ENCODE data around the gene ARHGEF17.
A peak's percentile ranks its signal among the peaks of the same experiment; 100 is the strongest.

The ARHGEF17 gene

DNA sequence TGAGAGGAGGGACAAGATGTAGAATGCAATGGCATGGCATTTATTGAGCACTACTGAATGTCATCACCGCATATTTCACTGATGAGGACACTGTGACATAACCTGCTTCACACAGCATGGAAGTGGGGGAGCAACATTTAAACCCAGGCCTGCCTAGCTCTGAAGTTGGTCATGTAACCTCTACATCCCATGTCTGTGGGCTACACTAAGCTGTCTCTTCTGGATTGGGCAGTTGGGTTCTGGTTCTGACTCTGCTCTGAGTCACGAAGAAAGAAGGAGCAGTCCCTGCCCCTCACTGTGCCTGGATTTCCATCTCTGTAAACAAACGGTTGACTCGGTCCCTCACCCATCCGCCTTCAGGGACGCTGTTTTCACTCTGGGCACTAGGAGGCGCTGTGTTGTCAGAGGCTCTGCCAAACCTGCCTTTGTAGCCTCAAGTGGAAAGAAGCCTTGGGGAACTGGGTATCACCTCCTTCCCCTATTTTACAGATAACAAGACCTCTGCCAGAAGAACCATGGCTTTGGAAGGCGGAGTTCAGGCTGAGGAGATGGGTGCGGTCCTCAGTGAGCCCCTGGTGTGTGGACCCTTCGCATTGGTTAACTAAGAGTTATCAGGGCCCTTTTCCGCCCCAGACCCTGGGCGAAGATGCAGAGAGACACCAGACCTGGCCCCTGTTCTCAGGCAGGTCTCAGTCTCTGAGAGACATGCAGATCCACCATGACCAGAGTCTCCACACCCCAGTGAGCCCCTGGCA is 12.7 kb upstream of the ARHGEF17 start:
- peak; percentile 76 for DNase-seq

DNA sequence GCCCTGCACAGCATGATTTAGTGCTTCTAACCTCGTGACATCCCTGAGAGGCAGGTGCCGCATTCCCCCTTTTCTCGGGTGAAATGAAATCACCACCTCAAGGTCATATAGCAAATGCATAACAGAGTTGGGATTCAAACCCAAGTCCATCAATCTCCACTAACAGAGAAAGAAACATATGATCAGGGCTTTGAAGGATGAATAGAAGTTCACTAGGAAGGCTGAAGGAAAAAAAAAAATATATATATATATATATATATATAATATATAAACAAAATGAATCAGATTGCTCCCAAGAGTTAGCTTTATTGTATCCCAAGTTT is 12.1 kb upstream of the ARHGEF17 start:
- no peak for DNase-seq

DNA sequence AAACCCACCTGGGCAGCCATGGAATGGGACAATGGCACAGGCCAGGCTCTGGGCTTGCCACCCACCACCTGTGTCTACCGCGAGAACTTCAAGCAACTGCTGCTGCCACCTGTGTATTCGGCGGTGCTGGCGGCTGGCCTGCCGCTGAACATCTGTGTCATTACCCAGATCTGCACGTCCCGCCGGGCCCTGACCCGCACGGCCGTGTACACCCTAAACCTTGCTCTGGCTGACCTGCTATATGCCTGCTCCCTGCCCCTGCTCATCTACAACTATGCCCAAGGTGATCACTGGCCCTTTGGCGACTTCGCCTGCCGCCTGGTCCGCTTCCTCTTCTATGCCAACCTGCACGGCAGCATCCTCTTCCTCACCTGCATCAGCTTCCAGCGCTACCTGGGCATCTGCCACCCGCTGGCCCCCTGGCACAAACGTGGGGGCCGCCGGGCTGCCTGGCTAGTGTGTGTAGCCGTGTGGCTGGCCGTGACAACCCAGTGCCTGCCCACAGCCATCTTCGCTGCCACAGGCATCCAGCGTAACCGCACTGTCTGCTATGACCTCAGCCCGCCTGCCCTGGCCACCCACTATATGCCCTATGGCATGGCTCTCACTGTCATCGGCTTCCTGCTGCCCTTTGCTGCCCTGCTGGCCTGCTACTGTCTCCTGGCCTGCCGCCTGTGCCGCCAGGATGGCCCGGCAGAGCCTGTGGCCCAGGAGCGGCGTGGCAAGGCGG is 11.4 kb upstream of the ARHGEF17 start:
- no peak for DNase-seq

DNA sequence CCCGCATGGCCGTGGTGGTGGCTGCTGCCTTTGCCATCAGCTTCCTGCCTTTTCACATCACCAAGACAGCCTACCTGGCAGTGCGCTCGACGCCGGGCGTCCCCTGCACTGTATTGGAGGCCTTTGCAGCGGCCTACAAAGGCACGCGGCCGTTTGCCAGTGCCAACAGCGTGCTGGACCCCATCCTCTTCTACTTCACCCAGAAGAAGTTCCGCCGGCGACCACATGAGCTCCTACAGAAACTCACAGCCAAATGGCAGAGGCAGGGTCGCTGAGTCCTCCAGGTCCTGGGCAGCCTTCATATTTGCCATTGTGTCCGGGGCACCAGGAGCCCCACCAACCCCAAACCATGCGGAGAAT is 10.9 kb upstream of the ARHGEF17 start:
- no peak for DNase-seq

DNA sequence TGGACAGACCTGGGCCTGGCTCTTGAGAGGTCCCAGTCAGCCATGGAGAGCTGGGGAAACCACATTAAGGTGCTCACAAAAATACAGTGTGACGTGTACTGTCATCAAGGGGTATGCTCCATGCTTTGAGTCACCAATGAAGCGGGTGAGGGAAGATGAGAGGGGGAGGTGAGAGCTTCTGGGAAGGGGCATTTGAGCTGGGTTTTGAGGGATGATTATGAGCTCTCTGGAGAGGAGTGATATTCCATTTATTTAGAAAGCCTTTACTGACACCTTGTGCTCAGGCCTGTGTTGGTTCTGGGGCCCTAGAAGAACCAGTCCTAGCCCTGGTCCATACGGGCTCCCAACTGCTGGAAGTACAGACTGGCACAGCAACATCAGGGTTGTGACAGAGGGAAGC is 10.4 kb upstream of the ARHGEF17 start:
- DNase-seq, result no peak

DNA sequence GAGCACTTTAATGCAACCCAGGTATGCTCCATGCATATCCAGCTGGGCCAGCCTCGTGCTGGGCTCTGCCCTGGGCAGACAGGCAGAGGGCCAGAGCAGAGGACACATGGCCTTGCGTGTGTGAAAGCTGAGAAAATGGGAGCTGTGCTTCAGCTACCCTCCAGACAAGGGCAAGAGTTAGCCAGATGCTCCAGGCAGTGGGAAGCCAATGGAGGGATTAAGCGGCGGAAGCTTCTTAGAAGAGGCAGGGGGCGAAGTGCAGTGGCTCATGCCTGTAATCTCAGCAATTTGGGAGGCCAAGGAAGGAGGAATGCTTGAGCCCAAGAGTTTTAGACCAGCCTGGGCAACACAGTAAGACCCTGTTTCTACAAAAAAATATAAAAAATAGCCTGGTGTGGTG is 9.8 kb upstream of the ARHGEF17 start:
- no peak for DNase-seq

DNA sequence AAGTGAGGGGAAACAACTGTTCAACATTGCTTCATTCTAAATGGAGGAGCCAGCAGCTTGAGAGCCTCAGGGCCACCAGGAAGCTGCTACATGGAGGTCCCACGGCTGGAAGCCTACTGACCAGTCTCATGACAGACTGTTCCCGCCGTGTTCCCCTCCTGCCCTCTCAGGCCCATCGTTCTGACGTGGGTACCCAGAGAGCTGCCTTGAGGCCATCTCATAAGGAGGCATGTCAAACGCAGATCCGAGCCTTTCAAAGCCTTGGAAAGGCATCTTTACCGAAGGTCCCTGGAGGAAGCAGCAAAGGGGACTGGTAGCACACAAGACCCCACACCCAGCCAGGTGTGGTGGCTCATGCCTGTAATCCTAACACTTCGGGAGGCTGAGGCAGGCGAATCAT is 8.3 kb upstream of the ARHGEF17 start:
- no peak for DNase-seq

DNA sequence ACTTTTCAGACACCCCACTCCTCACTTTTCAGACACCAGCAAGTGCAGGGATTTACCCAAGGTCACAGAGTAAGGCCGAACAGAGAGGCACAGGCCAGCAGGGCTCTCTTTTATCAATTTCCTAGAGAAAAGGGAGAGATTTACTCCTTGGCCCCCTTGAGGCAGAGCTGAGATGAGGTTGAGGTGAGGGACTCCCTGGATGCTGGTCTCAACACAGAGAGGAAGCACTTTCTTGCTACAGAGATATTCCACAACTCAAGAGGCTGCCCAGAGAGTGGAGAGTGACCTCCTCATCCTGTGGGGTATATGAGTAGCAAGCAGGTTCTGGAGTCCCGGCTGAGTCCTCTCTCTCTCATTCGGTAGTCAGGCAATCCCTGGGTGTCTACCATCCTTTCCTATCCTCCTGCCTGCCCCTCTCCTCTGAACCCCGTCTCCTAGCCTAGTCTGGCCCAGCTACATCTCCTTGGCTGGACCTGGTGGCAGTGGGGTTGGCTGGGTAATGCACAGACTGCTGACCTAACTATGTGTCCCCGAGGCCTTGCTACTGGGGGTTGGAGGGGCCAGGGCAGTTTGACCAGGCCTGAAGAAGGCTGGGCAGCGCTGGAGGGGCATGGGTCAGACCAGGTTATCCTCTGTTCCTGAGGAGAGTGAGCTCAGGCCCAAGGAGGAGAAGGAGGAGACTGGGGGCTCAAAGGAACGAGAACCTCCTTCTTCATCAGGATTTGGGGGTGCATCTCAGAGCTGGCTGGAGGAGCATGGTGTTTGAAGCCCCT is 1.8 kb upstream of the ARHGEF17 start:
- no peak for DNase-seq

DNA sequence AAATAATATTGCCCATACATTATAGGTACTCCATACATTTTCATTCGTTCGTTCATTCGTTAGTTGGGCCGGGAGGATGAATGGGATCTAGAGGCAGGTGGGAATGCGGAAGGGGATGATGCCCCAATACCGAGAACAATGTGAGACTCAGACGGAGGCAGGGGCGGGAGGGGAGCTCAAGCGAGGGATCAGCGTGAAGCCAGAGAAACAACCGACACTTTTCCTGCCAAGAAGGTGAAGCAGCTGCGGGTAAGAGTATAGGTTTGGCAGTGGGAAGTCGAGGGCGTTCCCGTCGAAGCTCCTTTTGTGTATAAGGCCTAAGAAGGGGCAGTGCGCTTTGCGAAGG is 1.1 kb upstream of the ARHGEF17 start:
- no peak for DNase-seq

DNA sequence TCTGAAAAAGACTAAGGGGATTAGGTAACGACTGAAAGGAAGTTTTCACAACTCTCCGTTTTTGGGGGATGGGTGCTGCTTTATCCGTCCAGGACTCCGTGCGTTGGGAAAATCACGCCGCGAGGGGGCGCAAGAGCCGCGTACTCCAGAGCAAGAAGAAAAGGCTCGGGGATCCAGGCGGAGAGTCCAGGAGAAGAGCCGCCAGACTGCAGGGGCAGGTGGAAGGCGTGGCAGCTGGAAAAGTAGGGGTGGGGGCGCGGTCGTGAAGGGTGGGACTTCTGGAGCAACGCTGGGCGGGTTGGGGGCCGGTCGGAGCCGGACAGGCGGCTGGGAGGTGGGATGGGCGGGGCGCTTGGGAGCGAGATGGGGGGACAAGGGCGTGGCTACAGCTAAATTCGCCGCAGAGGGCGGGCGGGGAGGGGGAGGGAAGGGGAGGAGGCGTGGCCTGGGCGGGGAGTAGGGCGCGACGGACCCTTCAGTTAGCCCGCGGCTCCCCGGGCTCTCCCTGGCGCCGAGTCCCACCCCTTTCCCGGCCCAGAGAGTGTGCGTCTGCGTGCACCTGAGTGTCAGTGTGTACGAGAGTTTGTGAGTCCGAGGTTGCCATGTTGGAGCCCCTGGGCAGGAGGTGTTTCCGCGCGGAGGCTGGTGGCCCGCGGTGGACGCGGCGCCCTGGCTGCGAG is 613 bp upstream of the ARHGEF17 start:
- DNase-seq, result peak; percentile 89

DNA sequence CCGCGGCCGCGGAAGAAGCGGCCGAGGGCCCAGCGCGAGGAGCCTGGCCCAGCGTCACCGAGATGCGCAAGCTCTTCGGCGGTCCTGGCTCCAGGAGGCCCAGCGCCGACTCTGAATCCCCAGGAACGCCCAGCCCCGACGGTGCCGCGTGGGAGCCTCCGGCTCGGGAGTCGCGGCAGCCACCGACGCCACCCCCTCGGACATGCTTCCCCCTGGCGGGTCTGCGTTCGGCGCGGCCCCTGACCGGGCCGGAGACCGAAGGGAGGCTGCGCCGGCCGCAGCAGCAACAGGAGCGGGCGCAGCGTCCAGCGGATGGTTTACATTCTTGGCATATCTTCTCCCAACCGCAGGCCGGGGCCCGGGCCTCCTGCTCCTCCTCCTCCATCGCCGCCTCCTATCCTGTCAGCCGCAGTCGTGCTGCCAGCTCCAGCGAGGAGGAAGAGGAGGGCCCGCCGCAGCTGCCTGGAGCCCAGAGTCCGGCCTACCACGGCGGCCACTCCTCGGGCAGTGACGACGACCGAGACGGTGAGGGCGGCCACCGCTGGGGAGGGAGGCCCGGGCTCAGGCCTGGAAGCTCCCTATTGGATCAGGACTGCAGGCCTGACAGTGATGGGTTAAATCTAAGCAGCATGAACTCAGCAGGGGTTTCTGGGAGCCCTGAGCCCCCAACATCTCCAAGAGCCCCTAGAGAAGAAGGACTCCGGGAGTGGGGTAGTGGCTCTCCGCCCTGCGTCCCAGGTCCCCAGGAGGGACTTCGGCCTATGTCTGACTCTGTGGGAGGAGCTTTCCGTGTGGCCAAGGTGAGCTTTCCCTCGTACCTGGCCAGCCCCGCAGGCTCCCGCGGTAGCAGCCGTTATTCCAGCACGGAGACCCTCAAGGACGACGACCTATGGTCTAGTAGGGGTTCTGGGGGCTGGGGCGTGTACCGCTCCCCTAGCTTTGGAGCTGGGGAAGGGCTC is 1.2 kb downstream of the ARHGEF17 start:
- no peak for DNase-seq

DNA sequence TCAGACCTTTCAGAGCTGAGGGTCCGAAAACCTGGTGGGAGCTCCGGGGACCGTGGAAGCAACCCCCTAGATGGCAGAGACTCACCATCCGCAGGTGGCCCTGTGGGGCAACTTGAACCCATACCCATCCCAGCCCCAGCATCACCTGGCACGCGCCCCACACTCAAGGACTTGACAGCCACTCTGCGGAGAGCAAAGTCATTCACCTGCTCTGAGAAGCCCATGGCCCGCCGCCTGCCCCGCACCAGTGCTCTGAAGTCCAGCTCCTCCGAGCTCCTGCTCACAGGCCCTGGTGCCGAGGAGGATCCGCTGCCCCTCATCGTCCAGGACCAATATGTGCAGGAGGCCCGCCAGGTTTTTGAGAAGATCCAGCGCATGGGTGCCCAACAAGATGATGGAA is 2.0 kb downstream of the ARHGEF17 start:
- no peak for DNase-seq

DNA sequence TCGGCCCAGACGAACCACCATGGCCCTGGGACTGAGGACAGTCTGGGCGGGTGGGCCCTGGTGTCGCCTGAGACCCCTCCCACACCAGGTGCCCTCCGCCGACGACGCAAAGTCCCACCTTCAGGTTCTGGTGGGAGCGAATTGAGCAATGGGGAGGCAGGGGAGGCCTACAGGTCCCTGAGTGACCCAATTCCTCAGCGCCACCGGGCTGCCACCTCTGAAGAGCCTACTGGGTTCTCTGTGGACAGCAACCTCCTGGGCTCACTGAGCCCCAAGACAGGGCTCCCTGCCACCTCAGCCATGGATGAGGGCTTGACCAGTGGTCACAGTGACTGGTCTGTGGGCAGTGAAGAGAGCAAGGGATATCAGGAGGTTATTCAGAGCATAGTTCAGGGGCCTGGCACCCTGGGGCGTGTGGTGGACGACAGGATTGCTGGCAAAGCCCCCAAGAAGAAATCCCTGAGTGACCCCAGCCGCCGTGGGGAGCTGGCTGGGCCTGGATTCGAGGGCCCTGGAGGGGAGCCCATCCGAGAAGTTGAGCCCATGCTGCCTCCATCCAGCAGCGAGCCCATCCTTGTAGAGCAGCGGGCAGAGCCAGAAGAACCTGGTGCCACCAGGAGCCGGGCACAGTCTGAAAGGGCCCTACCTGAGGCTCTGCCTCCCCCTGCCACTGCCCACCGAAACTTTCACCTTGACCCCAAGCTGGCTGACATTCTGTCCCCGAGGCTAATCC is 2.8 kb downstream of the ARHGEF17 start:
- DNase-seq, result no peak

DNA sequence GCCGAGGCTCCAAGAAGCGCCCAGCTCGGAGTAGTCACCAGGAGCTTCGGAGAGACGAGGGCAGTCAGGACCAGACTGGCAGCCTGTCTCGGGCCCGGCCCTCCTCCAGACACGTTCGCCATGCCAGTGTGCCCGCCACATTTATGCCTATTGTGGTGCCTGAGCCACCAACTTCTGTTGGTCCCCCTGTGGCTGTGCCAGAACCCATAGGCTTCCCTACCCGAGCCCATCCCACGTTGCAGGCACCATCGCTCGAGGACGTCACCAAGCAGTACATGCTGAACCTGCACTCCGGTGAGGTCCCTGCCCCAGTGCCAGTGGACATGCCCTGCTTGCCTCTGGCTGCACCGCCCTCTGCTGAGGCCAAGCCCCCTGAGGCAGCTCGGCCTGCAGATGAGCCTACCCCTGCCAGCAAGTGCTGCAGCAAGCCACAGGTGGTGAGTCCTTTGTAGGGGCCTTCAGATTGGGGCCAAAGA is 3.4 kb downstream of the ARHGEF17 start:
- no peak for DNase-seq

DNA sequence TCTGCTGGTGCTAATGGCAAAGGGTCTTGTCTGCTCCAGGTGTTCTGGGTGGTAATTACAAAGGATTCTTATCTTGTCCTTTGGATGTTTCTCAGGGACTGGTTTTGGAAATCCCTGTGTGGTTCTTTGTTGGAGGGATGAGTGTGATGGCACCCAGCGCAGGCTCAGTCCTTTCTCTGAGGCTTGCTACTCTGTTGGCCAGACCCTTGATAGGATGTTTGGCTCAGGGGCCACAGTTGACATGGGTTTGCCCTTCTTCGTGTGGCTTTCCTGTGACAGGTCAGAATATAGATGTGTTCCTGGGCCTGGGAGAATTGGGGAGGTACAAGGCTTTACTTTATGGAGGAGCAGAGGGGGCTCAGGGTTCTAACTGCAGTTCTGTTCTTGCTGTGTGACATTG is 4.0 kb downstream of the ARHGEF17 start:
- DNase-seq, result no peak

DNA sequence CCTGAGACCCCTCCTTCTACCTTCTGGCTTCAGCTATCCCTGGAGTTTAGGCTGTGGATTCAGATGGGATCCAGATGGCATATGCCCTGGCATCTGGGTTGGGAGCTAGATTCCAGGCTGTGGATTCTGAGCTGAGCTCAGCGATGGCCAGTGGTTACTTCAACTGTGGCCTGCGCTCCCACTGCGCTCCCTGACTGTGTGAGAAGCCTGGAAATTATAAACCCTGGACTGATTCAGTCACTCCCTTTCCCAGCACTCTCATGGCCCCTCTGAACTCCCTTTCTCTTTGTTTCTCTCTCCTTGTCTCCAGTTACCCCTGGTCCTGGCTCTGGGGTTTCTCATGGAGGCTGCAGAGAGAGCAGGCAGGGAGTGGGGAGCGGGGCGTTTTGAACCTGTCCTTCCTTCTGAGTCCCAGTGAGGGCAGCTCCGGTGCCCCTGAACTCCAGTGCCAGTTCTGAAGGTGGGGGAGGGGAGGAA is 4.8 kb downstream of the ARHGEF17 start:
- no peak for DNase-seq

DNA sequence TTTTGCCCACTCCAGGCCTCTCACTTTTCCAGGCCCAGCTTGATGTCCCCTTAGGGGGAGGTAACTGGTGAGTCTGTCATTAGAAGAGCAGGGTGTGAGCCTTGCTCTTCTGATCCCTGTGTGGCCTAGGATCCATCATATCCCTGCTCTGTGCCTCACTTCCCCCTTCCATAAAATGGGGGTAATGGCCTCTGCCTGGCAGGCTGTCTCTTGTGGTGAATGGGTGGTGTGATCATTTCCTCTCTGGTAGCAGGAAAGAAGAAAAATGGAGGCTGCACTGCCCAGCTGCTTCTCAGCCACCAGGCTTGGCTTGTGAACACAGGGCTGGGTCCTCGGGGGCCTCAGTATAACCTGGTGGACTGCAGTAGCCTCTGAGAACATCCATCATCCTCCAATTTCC is 5.6 kb downstream of the ARHGEF17 start:
- DNase-seq, result no peak

DNA sequence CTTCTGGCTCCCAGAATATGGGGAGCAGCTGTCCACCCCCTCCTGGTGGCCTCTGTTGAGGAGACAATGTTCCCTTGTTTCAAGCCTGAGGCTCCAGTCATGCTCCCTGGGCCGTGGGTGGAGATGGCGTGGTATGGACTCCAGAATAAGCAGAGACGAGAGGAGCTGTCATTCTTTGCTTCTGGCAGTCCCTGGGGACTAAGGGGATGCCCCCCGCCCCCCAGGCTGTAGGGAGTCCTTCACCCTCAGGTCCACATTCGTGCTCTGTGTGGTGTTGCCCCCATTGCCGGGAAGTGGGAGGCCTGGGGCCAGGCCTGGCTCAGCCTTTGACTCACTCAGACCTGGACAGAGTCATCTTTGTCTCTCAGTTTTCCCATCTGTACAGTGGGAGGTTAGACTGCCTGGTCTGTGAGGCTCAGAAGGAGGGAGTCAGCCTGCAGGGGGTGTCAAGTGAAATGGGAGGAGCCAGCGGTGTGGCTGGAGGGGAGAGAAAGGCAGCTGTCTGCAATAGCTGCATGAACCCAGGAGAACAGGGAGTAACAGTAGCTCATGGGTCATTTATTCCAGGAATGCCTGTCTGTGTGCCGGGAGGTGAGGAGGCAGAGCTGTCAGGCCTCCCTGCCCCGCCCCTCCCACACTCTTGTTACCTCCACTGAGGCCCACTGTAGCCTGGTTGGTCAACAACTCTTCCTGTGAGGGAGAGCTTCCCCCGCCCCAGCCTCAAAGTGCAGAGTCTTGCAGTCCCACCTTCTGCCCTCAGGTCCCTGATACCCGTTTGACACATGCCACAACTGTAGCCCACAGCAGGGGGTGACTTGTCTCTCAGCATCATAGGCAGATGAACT is 6.3 kb downstream of the ARHGEF17 start:
- DNase-seq, result no peak

DNA sequence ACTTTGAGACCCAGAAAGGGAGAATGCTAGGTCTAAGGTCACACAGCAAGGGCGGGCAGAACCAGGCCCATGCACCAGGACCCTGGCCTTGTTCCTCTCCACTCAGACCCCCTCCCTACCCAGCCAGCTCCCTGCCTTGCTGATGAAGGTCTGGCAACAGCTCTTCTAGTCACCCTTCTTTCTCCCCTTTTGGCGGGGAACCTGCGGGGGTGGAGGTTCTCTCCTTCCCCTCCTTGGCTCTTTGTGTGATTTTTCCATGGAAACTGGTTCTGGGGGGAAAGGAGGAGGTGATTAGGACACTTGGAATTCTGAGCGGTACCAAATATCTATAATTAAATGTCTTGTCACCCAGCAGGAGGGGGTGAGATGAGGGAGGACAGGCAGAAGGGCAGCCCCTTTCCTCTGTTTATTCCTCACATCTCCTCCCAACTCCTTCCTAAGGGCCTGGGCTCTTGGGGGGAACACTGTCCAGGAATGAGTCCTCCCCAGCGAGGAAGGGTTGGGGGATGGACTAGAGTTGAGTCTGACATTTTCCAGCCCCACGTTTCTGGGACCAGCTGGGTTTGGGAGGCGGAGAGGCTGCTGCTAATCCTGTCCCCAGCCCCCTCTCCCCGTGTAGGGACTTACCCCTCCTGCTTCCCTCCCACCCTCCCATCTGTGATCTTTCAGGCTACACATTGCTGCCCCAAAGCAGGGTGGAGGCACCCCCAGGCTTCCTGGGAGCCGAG is 7.4 kb downstream of the ARHGEF17 start:
- no peak for DNase-seq

DNA sequence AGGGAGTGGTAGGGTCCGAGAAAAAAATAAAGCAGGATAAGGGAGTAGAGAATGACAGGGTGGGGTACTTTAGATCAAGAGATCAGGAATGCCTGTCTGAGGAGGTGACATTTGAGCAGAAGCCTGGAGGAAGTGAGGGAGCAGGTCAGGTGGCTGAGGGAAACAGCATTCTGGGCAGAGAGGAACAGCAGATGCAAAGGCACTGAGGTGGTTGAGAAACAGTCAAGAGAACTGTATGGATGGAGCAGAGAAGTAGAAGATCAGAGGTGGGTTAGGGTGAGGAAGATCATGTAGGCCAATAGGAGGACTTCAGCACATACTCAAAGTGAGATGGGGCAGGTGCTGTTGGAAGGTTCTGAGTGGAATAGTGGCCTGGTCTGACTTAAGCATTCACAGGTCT is 8.3 kb downstream of the ARHGEF17 start:
- DNase-seq, result no peak
